ENCODE results near the gene HMCN1. TPM values are rescaled to one million over a fixed set of nuclear protein-coding genes. Genes with fewer than 3 reads are reported as not detected.

HMCN1 gene
- total RNA-seq, 4 donors from 2014 or later: 53.0 to 87.9 (median 76.8) TPM

GRCh38 chr1:185722098-185722497 lies 12.1 kb upstream of the HMCN1 start:
- 80% methylated on average over 2 of the region's 2 CpGs for WGBS
- H3K4me3 ChIP-seq: no peak overlapping the region
- intact Hi-C loops (cut with DNase I): loop anchor here (5.0 kb wide), 1 partner anchor 490 kb away; no protein-coding TSS in a partner anchor

GRCh38 chr1:185727726-185728125 lies 6.5 kb upstream of the HMCN1 start:
- H3K4me1 ChIP-seq: peaks cover 0 to under 1% (median under 1%) of the 10 kb centered on the region in 4 donors
- no peaks in the 10 kb centered on the region for H3K27me3 ChIP-seq
- H3K4me3 ChIP-seq: no peak overlapping the region
- WGBS: 91% methylated on average over 2 of the region's 2 CpGs
- intact Hi-C loops (cut with DNase I): no loop called here
- no peak overlapping the region for H3K27ac ChIP-seq (replicated peaks in 1 of 4)
- no peak for DNase-seq (ENCODE audit: extremely low spot score)
- peaks cover 0 to 9% (median 0%) of the 10 kb centered on the region in 4 donors for H3K9me3 ChIP-seq
- H3K36me3 ChIP-seq: no peaks in the 10 kb centered on the region
- TF ChIP-seq POLR2AphosphoS5 (IDR thresholded peaks at IDR 0.05): no peak
- no peak for TF ChIP-seq POLR2A (IDR thresholded peaks at IDR 0.05; ENCODE audit: low read depth)
- no peak for TF ChIP-seq EP300 (IDR thresholded peaks at IDR 0.05)
- TF ChIP-seq, protein P1, sequence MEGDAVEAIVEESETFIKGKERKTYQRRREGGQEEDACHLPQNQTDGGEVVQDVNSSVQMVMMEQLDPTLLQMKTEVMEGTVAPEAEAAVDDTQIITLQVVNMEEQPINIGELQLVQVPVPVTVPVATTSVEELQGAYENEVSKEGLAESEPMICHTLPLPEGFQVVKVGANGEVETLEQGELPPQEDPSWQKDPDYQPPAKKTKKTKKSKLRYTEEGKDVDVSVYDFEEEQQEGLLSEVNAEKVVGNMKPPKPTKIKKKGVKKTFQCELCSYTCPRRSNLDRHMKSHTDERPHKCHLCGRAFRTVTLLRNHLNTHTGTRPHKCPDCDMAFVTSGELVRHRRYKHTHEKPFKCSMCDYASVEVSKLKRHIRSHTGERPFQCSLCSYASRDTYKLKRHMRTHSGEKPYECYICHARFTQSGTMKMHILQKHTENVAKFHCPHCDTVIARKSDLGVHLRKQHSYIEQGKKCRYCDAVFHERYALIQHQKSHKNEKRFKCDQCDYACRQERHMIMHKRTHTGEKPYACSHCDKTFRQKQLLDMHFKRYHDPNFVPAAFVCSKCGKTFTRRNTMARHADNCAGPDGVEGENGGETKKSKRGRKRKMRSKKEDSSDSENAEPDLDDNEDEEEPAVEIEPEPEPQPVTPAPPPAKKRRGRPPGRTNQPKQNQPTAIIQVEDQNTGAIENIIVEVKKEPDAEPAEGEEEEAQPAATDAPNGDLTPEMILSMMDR (IDR thresholded peaks at IDR 0.05): no peak

More at GRCh38 chr1:185722098-185722497, 12.1 kb upstream of the HMCN1 start:
- Histone ChIP-seq H3K4me1 (peaks cover 0 to 19% (median 14%) of the 10 kb centered on the region in 4 donors), H3K36me3 (no peaks in the 10 kb centered on the region), H3K27me3 (no peaks in the 10 kb centered on the region), H3K27ac (replicated peaks in 1 of 4) (no peak overlapping the region), H3K9me3 (no peaks in the 10 kb centered on the region)
- no peak for DNase-seq (ENCODE audit: extremely low spot score)
- TF ChIP-seq POLR2AphosphoS5 (IDR thresholded peaks at IDR 0.05): no peak
- TF ChIP-seq, protein P1 (IDR thresholded peaks at IDR 0.05): no peak
- TF ChIP-seq EP300 (IDR thresholded peaks at IDR 0.05): no peak
- TF ChIP-seq POLR2A (IDR thresholded peaks at IDR 0.05; ENCODE audit: low read depth): no peak

GRCh38 chr1:185731446-185731845 lies 2.7 kb upstream of the HMCN1 start:
- H3K4me1 ChIP-seq: peaks cover 0 to 18% (median 16%) of the 10 kb centered on the region in 4 donors
- H3K9me3 ChIP-seq: peaks cover 0 to 9% (median 0%) of the 10 kb centered on the region in 4 donors
- WGBS: 85% methylated on average over 1 of the region's 1 CpG
- TF ChIP-seq, protein P1 (IDR thresholded peaks at IDR 0.05): no peak
- TF ChIP-seq EP300 (IDR thresholded peaks at IDR 0.05) (no peak), POLR2A (IDR thresholded peaks at IDR 0.05; ENCODE audit: low read depth) (no peak), POLR2AphosphoS5 (IDR thresholded peaks at IDR 0.05) (no peak)
- no peaks in the 10 kb centered on the region for H3K27me3 ChIP-seq
- H3K27ac ChIP-seq (replicated peaks in 1 of 4): no peak overlapping the region
- H3K36me3 ChIP-seq: no peaks in the 10 kb centered on the region
- DNase-seq (ENCODE audit: extremely low spot score): no peak
- intact Hi-C loops (cut with DNase I): no loop called here
- no peak overlapping the region for H3K4me3 ChIP-seq

- Histone ChIP-seq H3K9me3 (peaks cover 0 to 9% (median 0%) of the 10 kb centered on the region in 4 donors), H3K4me3 (no peak overlapping the region), H3K27ac (replicated peaks in 1 of 4) (peak overlapping the region; percentile 84 to 91 (median 90)), H3K27me3 (no peaks in the 10 kb centered on the region), H3K36me3 (no peaks in the 10 kb centered on the region), H3K4me1 (peaks cover 0 to 30% (median 25%) of the 10 kb centered on the region in 4 donors)
- intact Hi-C loops (cut with DNase I): no loop called here
- TF ChIP-seq, protein P1 (IDR thresholded peaks at IDR 0.05): no peak
- TF ChIP-seq EP300 (IDR thresholded peaks at IDR 0.05) (no peak), POLR2A (IDR thresholded peaks at IDR 0.05; ENCODE audit: low read depth) (no peak), POLR2AphosphoS5 (IDR thresholded peaks at IDR 0.05) (no peak)
- WGBS: 69% methylated on average over 5 of the region's 5 CpGs
- no peak for DNase-seq (ENCODE audit: extremely low spot score)
These were observed 1.2 kb upstream of the HMCN1 start for GRCh38 chr1:185732951-185733350.

Measured in esophagus muscularis mucosa (tissue), 4 donors.